GM19372 (cell line): ENCODE data around the gene CNTFR.
"Not testable (repeated sequence)": the region's sequence is repeated elsewhere in the genome, so short reads cannot be mapped to it uniquely, and the experiment has no call there.

ENCODE experiments used
- ATAC-seq: cut with Tn5 transposase; IDR thresholded peaks from one replicate; pipeline ENCODE4 v1.9.1; 2021; ENCODE audit warnings: mild to moderate bottlenecking, low read depth, moderate library complexity; ENCODE audit not compliant: unreplicated experiment

Gene CNTFR

GRCh38 chr9:34544035-34544434, 45.5 kb downstream of the CNTFR start:
- no peak for ATAC-seq

- ATAC-seq: no peak
Observed at GRCh38 chr9:34541540-34541939, 48.0 kb downstream of the CNTFR start.

GRCh38 chr9:34540827-34541226, 48.7 kb downstream of the CNTFR start:
- ATAC-seq: no peak

GRCh38 chr9:34536685-34537084, 52.8 kb downstream of the CNTFR start:
- ATAC-seq: no peak

- ATAC-seq: not testable (repeated sequence)
Observed at GRCh38 chr9:34532041-34532440, 57.5 kb downstream of the CNTFR start.

GRCh38 chr9:34526026-34526425, 63.5 kb downstream of the CNTFR start:
- no peak for ATAC-seq

- ATAC-seq: no peak
Observed at GRCh38 chr9:34524349-34524748, 65.2 kb downstream of the CNTFR start.

GRCh38 chr9:34522971-34523797, 66.3 kb downstream of the CNTFR start, which contains the start of gene ENHO:
TSS of gene ENHO (minus strand) at chr9:34522990. CDS start at chr9:34521695, 1,295 bp downstream.
- peak; percentile 91 for ATAC-seq

- ATAC-seq: no peak
Observed at GRCh38 chr9:34522091-34522887, 67.2 kb downstream of the CNTFR start.

- ATAC-seq: no peak
Observed at GRCh38 chr9:34521406-34522045, 68.0 kb downstream of the CNTFR start.

GRCh38 chr9:34520505-34521385, 68.8 kb downstream of the CNTFR start:
- no peak for ATAC-seq

- no peak for ATAC-seq
Observed at GRCh38 chr9:34520096-34520495, 69.4 kb downstream of the CNTFR start.

- ATAC-seq: no peak
Observed at GRCh38 chr9:34519321-34520020, 70.1 kb downstream of the CNTFR start.

GRCh38 chr9:34518896-34519295, 70.6 kb downstream of the CNTFR start:
- ATAC-seq: no peak

GRCh38 chr9:34518110-34518616, 71.4 kb downstream of the CNTFR start:
- ATAC-seq: no peak

- ATAC-seq: no peak
Observed at GRCh38 chr9:34517185-34517584, 72.3 kb downstream of the CNTFR start.

- ATAC-seq: no peak
Observed at GRCh38 chr9:34515959-34516358, 73.6 kb downstream of the CNTFR start.

GRCh38 chr9:34514816-34515215, 74.7 kb downstream of the CNTFR start:
- ATAC-seq: no peak

- no peak for ATAC-seq
Observed at GRCh38 chr9:34514401-34514800, 75.1 kb downstream of the CNTFR start.
